H9 (cell line): ENCODE data around the gene FAM114A1. TPM values are rescaled to one million over a fixed set of nuclear protein-coding genes. Genes with fewer than 3 reads are reported as not detected.

Experiments
- DNase-seq: peaks from one replicate; pipeline ENCODE4 v3.0.0-alpha.2; 2017
- H2AFZ ChIP-seq: one replicate; pipeline ENCODE4 v1.6.1; 2013; ENCODE audit warnings: mild to moderate bottlenecking, low read length, control low read depth, moderate library complexity
- H2AK5ac ChIP-seq: 2 replicates; pipeline ENCODE4 v1.6.1; 2013; ENCODE audit warnings: low read length, control low read depth, mixed read lengths; ENCODE audit not compliant: insufficient read length
- H2BK120ac ChIP-seq: one replicate; pipeline ENCODE4 v1.6.1; 2013; ENCODE audit warnings: low read depth, mild to moderate bottlenecking, low read length, control low read depth, inconsistent platforms; ENCODE audit not compliant: poor library complexity, severe bottlenecking
- H2BK12ac ChIP-seq: 2 replicates; pipeline ENCODE4 v1.6.1; 2013; ENCODE audit warnings: low read length, control low read depth, mixed read lengths, low read depth; ENCODE audit not compliant: insufficient read length
- H2BK15ac ChIP-seq: 2 replicates; pipeline ENCODE4 v1.6.1; 2013; ENCODE audit warnings: low read depth, low read length, control low read depth
- H2BK20ac ChIP-seq: one replicate; pipeline ENCODE4 v1.6.1; 2013; ENCODE audit warnings: low read depth, mild to moderate bottlenecking, low read length, control low read depth, inconsistent platforms; ENCODE audit not compliant: poor library complexity, severe bottlenecking
- H2BK5ac ChIP-seq: 2 replicates; pipeline ENCODE4 v1.6.1; 2013; ENCODE audit warnings: low read length, control low read depth, mixed read lengths; ENCODE audit not compliant: insufficient read length
- H3K14ac ChIP-seq: 2 replicates; pipeline ENCODE4 v1.6.1; 2013; ENCODE audit warnings: low read length, control low read depth; ENCODE audit not compliant: insufficient read depth
- H3K18ac ChIP-seq: 2 replicates; pipeline ENCODE4 v1.6.1; 2013; ENCODE audit warnings: low read depth, mild to moderate bottlenecking, mixed read lengths, low read length, control low read depth; ENCODE audit not compliant: insufficient read length
- H3K23ac ChIP-seq: 2 replicates; pipeline ENCODE4 v1.6.1; 2013; ENCODE audit warnings: low read length, control low read depth, mixed read lengths, low read depth; ENCODE audit not compliant: insufficient read length
- H3K23me2 ChIP-seq: 2 replicates; pipeline ENCODE4 v1.6.1; 2013; ENCODE audit warnings: low read depth, mild to moderate bottlenecking, mixed read lengths, low read length, control low read depth; ENCODE audit not compliant: insufficient read length, poor library complexity, severe bottlenecking
- H3K27ac ChIP-seq: 2 replicates; pipeline ENCODE4 v1.5.1; 2013; ENCODE audit warnings: low read length, control low read depth, mixed read lengths, low read depth; ENCODE audit not compliant: insufficient read length
- H3K27me3 ChIP-seq: 2 replicates; pipeline ENCODE4 v1.6.1; 2013; ENCODE audit warnings: low read length, control low read depth, inconsistent platforms; ENCODE audit not compliant: insufficient read depth
- H3K4ac ChIP-seq: 2 replicates; pipeline ENCODE4 v1.6.1; 2013; ENCODE audit warnings: low read depth, mild to moderate bottlenecking, control low read depth, inconsistent platforms, low read length, moderate library complexity
- H3K4me1 ChIP-seq: 2 replicates; pipeline ENCODE4 v1.6.1; 2013; ENCODE audit warnings: low read length, control low read depth, inconsistent platforms; ENCODE audit not compliant: insufficient read depth
- H3K4me2 ChIP-seq: 2 replicates; pipeline ENCODE4 v1.6.1; 2013; ENCODE audit warnings: low read length, control low read depth, mixed read lengths; ENCODE audit not compliant: insufficient read length, insufficient read depth
- H3K56ac ChIP-seq: 2 replicates; pipeline ENCODE4 v1.6.1; 2013; ENCODE audit warnings: low read depth, mild to moderate bottlenecking, mixed read lengths, low read length, control low read depth; ENCODE audit not compliant: insufficient read length
- H3K79me1 ChIP-seq: 2 replicates; pipeline ENCODE4 v1.6.1; 2013; ENCODE audit warnings: low read depth, mild to moderate bottlenecking, moderate library complexity, low read length, control low read depth, inconsistent platforms; ENCODE audit not compliant: insufficient read depth, poor library complexity, severe bottlenecking
- H3K79me2 ChIP-seq: 2 replicates; pipeline ENCODE4 v1.6.1; 2013; ENCODE audit warnings: low read length, control low read depth, inconsistent platforms; ENCODE audit not compliant: insufficient read depth
- H3K9ac ChIP-seq: 2 replicates; pipeline ENCODE4 v1.6.1; 2013; ENCODE audit warnings: low read length, control low read depth, mixed read lengths; ENCODE audit not compliant: insufficient read length; ENCODE audit errors: extremely low read depth
- H3K9me3 ChIP-seq: one replicate; pipeline ENCODE4 v1.6.1; 2013; ENCODE audit warnings: low read depth, low read length, inconsistent platforms; ENCODE audit not compliant: control insufficient read depth
- H3T11ph ChIP-seq: one replicate; pipeline ENCODE4 v1.6.1; 2013; ENCODE audit warnings: mild to moderate bottlenecking, low read length, control low read depth, inconsistent platforms
- H4K20me1 ChIP-seq: one replicate; pipeline ENCODE4 v1.6.1; 2013; ENCODE audit not compliant: control insufficient read depth, insufficient read length, insufficient read depth
- H4K5ac ChIP-seq: 2 replicates; pipeline ENCODE4 v1.6.1; 2013; ENCODE audit warnings: low read depth, mild to moderate bottlenecking, mixed read lengths, low read length, control low read depth; ENCODE audit not compliant: insufficient read length
- H4K8ac ChIP-seq: replicated peaks from 2 replicates; pipeline ENCODE4 v1.6.1; 2013; ENCODE audit warnings: low read length, control low read depth, mixed read lengths, low read depth; ENCODE audit not compliant: insufficient read length
- H4K91ac ChIP-seq: 2 replicates; pipeline ENCODE4 v1.6.1; 2013; ENCODE audit warnings: low read depth, mild to moderate bottlenecking, moderate library complexity, mixed read lengths, low read length, control low read depth; ENCODE audit not compliant: insufficient read length
- H3K27ac Mint-ChIP-seq, 3 experiments: 2 replicates in 2 of 3; 3 replicates in 1 of 3; pipeline ENCODE4 v1.8.0; 2020 to 2021; ENCODE audit warnings: mixed read lengths in 3 of 3, mild to moderate bottlenecking in 1 of 3, moderate library complexity in 1 of 3
- H3K27me3 Mint-ChIP-seq: 2 replicates; pipeline ENCODE4 v1.8.0; 2021; ENCODE audit warnings: low read depth, mild to moderate bottlenecking, moderate library complexity, mixed read lengths
- H3K36me3 Mint-ChIP-seq, 3 experiments: 2 replicates in 2 of 3; 3 replicates in 1 of 3; pipeline ENCODE4 v1.8.0; 2020 to 2021; ENCODE audit warnings: low read depth in 3 of 3, mixed read lengths in 3 of 3; ENCODE audit not compliant: insufficient read depth in 1 of 3
- H3K4me1 Mint-ChIP-seq, 2 experiments: 2 replicates each; pipeline ENCODE4 v1.8.0; 2020; ENCODE audit warnings: mixed read lengths in 2 of 2
- H3K4me3 Mint-ChIP-seq, 2 experiments: 2 replicates in 1 of 2; 3 replicates in 1 of 2; pipeline ENCODE4 v1.8.0; 2020 to 2021; ENCODE audit warnings: mild to moderate bottlenecking in 2 of 2, mixed read lengths in 2 of 2, moderate library complexity in 1 of 2
- H3K9me3 Mint-ChIP-seq, 2 experiments: 2 replicates in 1 of 2; 3 replicates in 1 of 2; pipeline ENCODE4 v1.8.0; 2020; ENCODE audit warnings: mild to moderate bottlenecking in 2 of 2, mixed read lengths in 2 of 2, moderate library complexity in 1 of 2
- WGBS: extraction: QIAGEN DNeasy Blood & Tissue Kit; methylation state at CpG from one replicate; pipeline ENCODE4 v1.1.7; 2013; ENCODE audit warnings: missing lambda C conversion rate, low lambda C conversion rate, mixed read lengths; ENCODE audit not compliant: insufficient read length; ENCODE audit errors: extremely low coverage; 5-methylcytosine and 5-hydroxymethylcytosine counted together
- total RNA-seq: library from RNA; stranded (reverse); gene quantifications from 2 replicates; pipeline ENCODE4 v1.2.1, GENCODE V29; 2021
- TF ChIP-seq, protein P1 (sequence below): fragments of 200-600 bp; sonication (generic); conservative IDR thresholded peaks from 3 replicates; pipeline ENCODE4 v1.8.0; 2021; ENCODE audit warnings: antibody characterized with exemption, mild to moderate bottlenecking

The FAM114A1 gene
- total RNA-seq, 1 experiment from 2014 or later, result 9.9 TPM

DNA sequence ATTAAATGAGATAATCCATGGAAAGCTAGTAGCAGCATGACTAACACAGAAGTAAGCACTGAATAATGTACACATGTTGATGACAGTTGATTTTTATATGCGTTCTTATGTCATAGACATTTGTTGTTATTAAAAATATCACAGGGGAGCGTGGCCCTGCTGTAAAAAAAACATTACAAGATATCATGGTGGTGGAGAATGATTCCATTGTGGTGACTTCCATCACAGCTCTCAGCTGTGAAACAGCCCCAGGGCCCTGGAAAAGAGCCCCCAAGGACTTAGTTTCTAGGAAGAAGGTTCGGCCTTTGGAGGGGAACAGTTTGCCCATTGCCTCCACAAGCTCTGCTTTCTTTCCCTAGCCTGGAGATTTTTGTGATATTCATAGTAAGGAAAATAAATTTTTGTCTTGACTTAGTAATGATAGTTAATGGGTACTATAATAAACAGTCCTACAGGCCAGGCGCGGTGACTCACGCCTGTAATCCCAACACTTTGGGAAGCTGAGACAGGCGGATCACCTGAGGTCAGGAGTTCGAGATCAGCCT, 49.9 kb downstream of the FAM114A1 start:
- H3K4me1 ChIP-seq, result no peaks in the 10 kb centered on the region
- no peak overlapping the region for H2AK5ac ChIP-seq
- no peak overlapping the region for H3T11ph ChIP-seq
- no peaks in the 10 kb centered on the region for H3K27me3 ChIP-seq
- Mint-ChIP-seq H3K27ac (no peak overlapping the region), H3K27me3 (no peaks in the 10 kb centered on the region), H3K9me3 (no peaks in the 10 kb centered on the region; a peak in 2 of 5 replicates), H3K4me3 (no peak overlapping the region), H3K36me3 (peaks cover 0 to 8% (median 7%) of the 10 kb centered on the region in 3 experiments; a peak in 5 of 7 replicates), H3K4me1 (no peaks in the 10 kb centered on the region)
- DNase-seq, result no peak
- no CpG with 5 or more reads among the region's 8 CpGs for WGBS
- H2BK120ac ChIP-seq, result no peak overlapping the region
- no peak overlapping the region for H4K91ac ChIP-seq
- H2BK20ac ChIP-seq, result no peak overlapping the region
- H3K79me1 ChIP-seq, result no peaks in the 10 kb centered on the region
- no peak overlapping the region for H4K5ac ChIP-seq
- no peak overlapping the region for H3K56ac ChIP-seq
- no peak overlapping the region for H3K27ac ChIP-seq
- no peak overlapping the region for H3K14ac ChIP-seq
- no peaks in the 10 kb centered on the region for H4K20me1 ChIP-seq
- no peak overlapping the region for H2BK5ac ChIP-seq
- no peak overlapping the region for H2AFZ ChIP-seq
- no peak overlapping the region for H2BK15ac ChIP-seq
- H3K18ac ChIP-seq, result no peak overlapping the region
- TF ChIP-seq, protein P1, sequence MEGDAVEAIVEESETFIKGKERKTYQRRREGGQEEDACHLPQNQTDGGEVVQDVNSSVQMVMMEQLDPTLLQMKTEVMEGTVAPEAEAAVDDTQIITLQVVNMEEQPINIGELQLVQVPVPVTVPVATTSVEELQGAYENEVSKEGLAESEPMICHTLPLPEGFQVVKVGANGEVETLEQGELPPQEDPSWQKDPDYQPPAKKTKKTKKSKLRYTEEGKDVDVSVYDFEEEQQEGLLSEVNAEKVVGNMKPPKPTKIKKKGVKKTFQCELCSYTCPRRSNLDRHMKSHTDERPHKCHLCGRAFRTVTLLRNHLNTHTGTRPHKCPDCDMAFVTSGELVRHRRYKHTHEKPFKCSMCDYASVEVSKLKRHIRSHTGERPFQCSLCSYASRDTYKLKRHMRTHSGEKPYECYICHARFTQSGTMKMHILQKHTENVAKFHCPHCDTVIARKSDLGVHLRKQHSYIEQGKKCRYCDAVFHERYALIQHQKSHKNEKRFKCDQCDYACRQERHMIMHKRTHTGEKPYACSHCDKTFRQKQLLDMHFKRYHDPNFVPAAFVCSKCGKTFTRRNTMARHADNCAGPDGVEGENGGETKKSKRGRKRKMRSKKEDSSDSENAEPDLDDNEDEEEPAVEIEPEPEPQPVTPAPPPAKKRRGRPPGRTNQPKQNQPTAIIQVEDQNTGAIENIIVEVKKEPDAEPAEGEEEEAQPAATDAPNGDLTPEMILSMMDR, result no peak
- H3K9ac ChIP-seq, result no peak overlapping the region
- no peak overlapping the region for H3K4ac ChIP-seq
- H3K4me2 ChIP-seq, result no peak overlapping the region
- no peak overlapping the region for H3K23ac ChIP-seq
- no peaks in the 10 kb centered on the region for H3K9me3 ChIP-seq
- H3K23me2 ChIP-seq, result no peaks in the 10 kb centered on the region
- no peak overlapping the region for H4K8ac ChIP-seq
- no peak overlapping the region for H2BK12ac ChIP-seq
- H3K79me2 ChIP-seq, result no peaks in the 10 kb centered on the region
